ENCODE data around the gene FAF2. TPM values are rescaled to one million over a fixed set of nuclear protein-coding genes. Genes with fewer than 3 reads are reported as not detected.
A peak's percentile ranks its signal among the peaks of the same experiment; 100 is the strongest.

Gene FAF2
- total and polyA plus RNA-seq, 3 experiments from 2014 or later = 13.5 to 45.2 (median 45.1) TPM

DNA sequence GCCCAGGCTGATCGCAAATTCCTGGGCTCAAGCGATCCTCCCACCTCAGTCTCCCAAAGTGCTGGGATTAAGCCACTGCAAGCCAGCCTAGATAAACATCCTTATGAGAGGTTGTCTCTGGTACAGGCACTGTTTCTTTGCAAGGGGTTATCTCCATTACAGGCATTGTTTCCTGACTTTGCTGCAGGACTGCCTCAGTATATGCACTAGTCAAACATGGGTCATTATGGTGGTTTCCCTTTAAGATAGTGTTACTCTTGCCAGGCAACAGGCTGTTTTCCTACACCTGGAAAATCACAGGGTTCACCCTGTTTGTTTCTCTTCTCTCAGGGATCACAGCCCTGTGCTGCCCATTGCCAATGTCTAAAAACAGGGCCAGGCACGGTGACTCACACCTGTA lies 24.0 kb upstream of the FAF2 start:
- Histone ChIP-seq H3K9me3 (ENCODE audit: low read length) (no peaks in the 10 kb centered on the region), H3K4me1 (ENCODE audit: insufficient read depth, low read length) (no peaks in the 10 kb centered on the region), H3K36me3 (ENCODE audit: insufficient read depth, low read length) (no peaks in the 10 kb centered on the region), H3K4me3 (ENCODE audit: low read length) (no peak overlapping the region), H3K27me3 (ENCODE audit: insufficient read depth, low read length, poor library complexity, severe bottlenecking) (no peaks in the 10 kb centered on the region), H3K27ac (ENCODE audit: low read depth, low read length) (no peak overlapping the region)
- H3K4me3 Mint-ChIP-seq = no peak overlapping the region
- no peak overlapping the region for H3K27ac Mint-ChIP-seq
- H3K36me3 Mint-ChIP-seq = peaks cover 0 to 6% (median 0%) of the 10 kb centered on the region in 3 donors
- no peaks in the 10 kb centered on the region for H3K9me3 Mint-ChIP-seq
- ChIA-PET CTCF (interaction anchor here (1.2 kb wide), 1 partner anchor 23 kb away, joined by 3 read pairs; no protein-coding TSS in a partner anchor), POLR2A (no interaction called here)
- H3K4me1 Mint-ChIP-seq = no peaks in the 10 kb centered on the region
- no peak for DNase-seq
- peaks cover 4 to 8% of the 10 kb centered on the region in 2 donors for H3K27me3 Mint-ChIP-seq

DNA sequence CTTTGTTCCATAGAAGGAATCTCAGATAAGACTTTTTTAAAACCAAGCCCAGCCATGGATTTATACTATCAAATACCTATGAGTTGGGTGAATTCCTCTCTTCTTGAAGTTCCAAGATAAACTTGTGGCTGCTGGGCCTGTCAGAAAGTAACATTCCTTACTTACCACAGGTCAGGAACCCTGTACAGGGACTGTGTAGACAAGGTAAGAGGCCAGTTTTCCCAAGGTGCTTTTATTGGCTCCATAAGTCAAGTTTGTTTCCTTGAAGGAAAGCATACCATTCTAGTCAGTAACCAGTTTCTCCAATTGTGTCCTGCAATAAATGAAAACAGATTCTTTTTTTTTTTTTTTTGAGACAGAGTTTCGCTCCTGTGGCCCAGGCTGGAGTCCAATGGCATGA lies 23.0 kb upstream of the FAF2 start:
- Histone ChIP-seq H3K9me3 (ENCODE audit: low read length) (no peaks in the 10 kb centered on the region), H3K27me3 (ENCODE audit: insufficient read depth, low read length, poor library complexity, severe bottlenecking) (no peaks in the 10 kb centered on the region), H3K27ac (ENCODE audit: low read depth, low read length) (no peak overlapping the region), H3K4me3 (ENCODE audit: low read length) (no peak overlapping the region), H3K36me3 (ENCODE audit: insufficient read depth, low read length) (no peaks in the 10 kb centered on the region), H3K4me1 (ENCODE audit: insufficient read depth, low read length) (no peaks in the 10 kb centered on the region)
- no peak overlapping the region for H3K27ac Mint-ChIP-seq
- peaks cover 0 to 6% (median 0%) of the 10 kb centered on the region in 3 donors for H3K36me3 Mint-ChIP-seq
- peaks cover 0 to 3% (median under 1%) of the 10 kb centered on the region in 3 donors for H3K4me1 Mint-ChIP-seq
- H3K9me3 Mint-ChIP-seq = no peaks in the 10 kb centered on the region
- peaks cover 6 to 8% of the 10 kb centered on the region in 2 donors for H3K27me3 Mint-ChIP-seq
- DNase-seq = no peak
- POLR2A ChIA-PET = no interaction called here
- CTCF ChIA-PET = interaction anchor here (1.3 kb wide), 1 partner anchor 23 kb away, joined by 4 read pairs; the partner anchor contains the start of gene FAF2
- H3K4me3 Mint-ChIP-seq = no peak overlapping the region

DNA sequence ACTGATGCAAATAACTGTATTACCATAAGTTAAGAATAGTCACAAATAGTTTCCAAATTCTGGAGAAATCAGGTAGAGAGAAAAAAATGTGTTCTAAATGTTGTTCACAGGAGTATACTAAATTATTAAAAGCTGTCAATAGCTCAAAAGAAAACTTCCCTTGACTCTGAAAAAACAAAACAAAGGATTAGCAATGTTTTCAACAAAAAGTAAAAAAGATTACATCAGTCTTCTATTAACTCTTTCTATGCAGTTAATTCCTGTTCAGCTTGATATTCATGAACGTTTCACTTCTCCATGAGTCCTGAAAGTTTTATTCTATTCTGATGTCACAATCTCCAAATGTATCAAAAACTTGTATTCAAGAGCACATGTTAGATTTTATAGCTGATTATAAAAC lies 22.4 kb upstream of the FAF2 start:
- ChIA-PET CTCF (interaction anchor here (1.1 to 1.3 kb wide), 2 partner anchors 10 to 22 kb away, joined by 3 to 4 read pairs; partner anchors contain the start of gene FAF2), POLR2A (no interaction called here)
- no peak overlapping the region for H3K27ac ChIP-seq (ENCODE audit: low read depth, low read length)
- H3K4me1 Mint-ChIP-seq = peaks cover 0 to 9% (median 6%) of the 10 kb centered on the region in 3 donors
- no peak overlapping the region for H3K4me3 ChIP-seq (ENCODE audit: low read length)
- peaks cover 0 to 6% (median 0%) of the 10 kb centered on the region in 3 donors for H3K36me3 Mint-ChIP-seq
- DNase-seq = no peak
- no peaks in the 10 kb centered on the region for H3K36me3 ChIP-seq (ENCODE audit: insufficient read depth, low read length)
- no peaks in the 10 kb centered on the region for H3K4me1 ChIP-seq (ENCODE audit: insufficient read depth, low read length)
- no peaks in the 10 kb centered on the region for H3K27me3 ChIP-seq (ENCODE audit: insufficient read depth, low read length, poor library complexity, severe bottlenecking)
- peaks cover 6 to 8% of the 10 kb centered on the region in 2 donors for H3K27me3 Mint-ChIP-seq
- H3K4me3 Mint-ChIP-seq = peak overlapping the region in 1 of 7 donors; percentile 36
- no peak overlapping the region for H3K27ac Mint-ChIP-seq
- H3K9me3 Mint-ChIP-seq = no peaks in the 10 kb centered on the region
- H3K9me3 ChIP-seq (ENCODE audit: low read length) = no peaks in the 10 kb centered on the region

DNA sequence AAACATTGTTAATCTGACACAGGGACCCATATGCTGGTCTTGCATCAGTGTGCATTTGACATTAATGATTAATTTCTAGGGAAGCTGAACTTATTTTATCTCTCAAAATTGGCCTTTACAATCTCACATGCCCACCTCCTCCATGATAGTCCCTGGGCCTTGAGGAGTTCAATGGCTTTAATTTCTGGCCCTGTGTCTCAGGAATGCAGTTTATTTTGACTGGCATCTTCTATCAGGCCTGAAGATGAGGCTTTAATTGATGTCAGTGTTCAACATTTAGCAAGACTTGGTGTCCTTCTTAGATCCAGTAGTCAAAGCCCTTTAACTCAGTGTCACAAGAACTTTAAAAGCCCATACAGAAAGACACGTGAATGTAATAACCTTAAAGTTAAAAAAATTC lies 21.3 kb upstream of the FAF2 start:
- Mint-ChIP-seq H3K9me3 (no peaks in the 10 kb centered on the region), H3K27ac (no peak overlapping the region), H3K36me3 (peaks cover 0 to 6% (median 0%) of the 10 kb centered on the region in 3 donors), H3K27me3 (peaks cover 6 to 9% of the 10 kb centered on the region in 2 donors), H3K4me3 (no peak overlapping the region), H3K4me1 (peaks cover 0 to 9% (median 6%) of the 10 kb centered on the region in 3 donors)
- no peak overlapping the region for H3K4me3 ChIP-seq (ENCODE audit: low read length)
- H3K4me1 ChIP-seq (ENCODE audit: insufficient read depth, low read length) = no peaks in the 10 kb centered on the region
- no peak for DNase-seq
- POLR2A ChIA-PET = no interaction called here
- H3K9me3 ChIP-seq (ENCODE audit: low read length) = no peaks in the 10 kb centered on the region
- no peaks in the 10 kb centered on the region for H3K36me3 ChIP-seq (ENCODE audit: insufficient read depth, low read length)
- CTCF ChIA-PET = interaction anchor here (1.1 kb wide), 2 partner anchors 10 to 11 kb away, joined by 3 read pairs; no protein-coding TSS in a partner anchor
- no peaks in the 10 kb centered on the region for H3K27me3 ChIP-seq (ENCODE audit: insufficient read depth, low read length, poor library complexity, severe bottlenecking)
- no peak overlapping the region for H3K27ac ChIP-seq (ENCODE audit: low read depth, low read length)

DNA sequence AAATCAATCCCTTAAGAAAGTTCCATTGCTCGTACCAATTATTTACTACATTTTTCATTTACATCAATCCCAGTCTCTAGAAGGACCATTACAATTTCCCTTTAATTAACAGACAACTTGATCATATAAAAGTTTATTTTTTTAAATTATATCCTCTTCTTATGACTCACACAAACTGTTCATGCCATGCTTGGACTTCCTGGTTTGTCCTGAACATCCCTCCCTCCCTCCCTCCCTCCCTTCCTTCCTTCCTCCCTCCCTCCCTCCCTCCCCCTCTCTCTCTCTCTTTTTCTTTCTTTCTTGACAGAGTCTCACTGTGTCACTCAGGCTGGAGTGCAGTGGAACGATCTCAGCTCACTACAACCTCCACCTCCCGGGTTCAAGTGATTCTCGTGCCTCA lies 20.2 kb upstream of the FAF2 start:
- H3K27ac ChIP-seq (ENCODE audit: low read depth, low read length) = no peak overlapping the region
- H3K9me3 ChIP-seq (ENCODE audit: low read length) = no peaks in the 10 kb centered on the region
- H3K4me3 ChIP-seq (ENCODE audit: low read length) = no peak overlapping the region
- Mint-ChIP-seq H3K4me3 (no peak overlapping the region), H3K27ac (no peak overlapping the region), H3K27me3 (peaks cover 5 to 10% of the 10 kb centered on the region in 2 donors), H3K9me3 (no peaks in the 10 kb centered on the region), H3K36me3 (peaks cover 0 to 6% (median 0%) of the 10 kb centered on the region in 3 donors), H3K4me1 (peaks cover 0 to 9% (median 6%) of the 10 kb centered on the region in 3 donors)
- no peaks in the 10 kb centered on the region for H3K27me3 ChIP-seq (ENCODE audit: insufficient read depth, low read length, poor library complexity, severe bottlenecking)
- CTCF ChIA-PET = interaction anchor here (1.5 kb wide), 1 partner anchor 20 kb away, joined by 3 read pairs; no protein-coding TSS in a partner anchor
- H3K36me3 ChIP-seq (ENCODE audit: insufficient read depth, low read length) = no peaks in the 10 kb centered on the region
- no peak for DNase-seq
- POLR2A ChIA-PET = no interaction called here
- H3K4me1 ChIP-seq (ENCODE audit: insufficient read depth, low read length) = no peaks in the 10 kb centered on the region

DNA sequence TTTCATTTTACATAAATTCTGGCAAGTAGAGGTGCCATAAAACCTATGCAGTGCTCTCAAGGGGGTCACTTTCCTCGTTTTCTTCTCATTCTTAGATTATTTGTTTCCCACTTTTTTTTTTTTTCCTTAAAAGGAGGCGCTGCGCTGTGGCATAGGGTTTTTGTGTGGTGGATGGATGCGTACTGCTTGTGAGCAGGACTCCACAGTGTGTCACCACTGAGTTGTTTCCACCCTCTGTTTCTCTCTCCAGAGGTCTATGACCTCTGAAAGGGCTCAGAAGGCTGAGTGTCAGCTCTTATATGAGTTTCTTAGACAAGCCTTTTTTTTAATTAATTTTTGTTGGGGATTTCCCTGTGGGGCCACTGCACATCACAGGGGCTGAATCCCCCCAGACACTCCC lies 18.2 kb upstream of the FAF2 start:
- Histone ChIP-seq H3K4me3 (ENCODE audit: low read length) (no peak overlapping the region), H3K4me1 (ENCODE audit: insufficient read depth, low read length) (no peaks in the 10 kb centered on the region), H3K9me3 (ENCODE audit: low read length) (no peaks in the 10 kb centered on the region), H3K27me3 (ENCODE audit: insufficient read depth, low read length, poor library complexity, severe bottlenecking) (no peaks in the 10 kb centered on the region), H3K27ac (ENCODE audit: low read depth, low read length) (no peak overlapping the region), H3K36me3 (ENCODE audit: insufficient read depth, low read length) (no peaks in the 10 kb centered on the region)
- Mint-ChIP-seq H3K4me1 (peaks cover 0 to 9% (median 6%) of the 10 kb centered on the region in 3 donors), H3K27me3 (peaks cover 5 to 7% of the 10 kb centered on the region in 2 donors), H3K27ac (no peak overlapping the region), H3K36me3 (peaks cover 0 to 6% (median 0%) of the 10 kb centered on the region in 3 donors), H3K9me3 (no peaks in the 10 kb centered on the region), H3K4me3 (no peak overlapping the region)
- no peak for DNase-seq
- ChIA-PET CTCF (interaction anchor here (0.7 to 0.8 kb wide), 3 partner anchors 18 to 144 kb away, joined by 4 read pairs; partner anchors contain the start of gene FAF2), POLR2A (no interaction called here)

DNA sequence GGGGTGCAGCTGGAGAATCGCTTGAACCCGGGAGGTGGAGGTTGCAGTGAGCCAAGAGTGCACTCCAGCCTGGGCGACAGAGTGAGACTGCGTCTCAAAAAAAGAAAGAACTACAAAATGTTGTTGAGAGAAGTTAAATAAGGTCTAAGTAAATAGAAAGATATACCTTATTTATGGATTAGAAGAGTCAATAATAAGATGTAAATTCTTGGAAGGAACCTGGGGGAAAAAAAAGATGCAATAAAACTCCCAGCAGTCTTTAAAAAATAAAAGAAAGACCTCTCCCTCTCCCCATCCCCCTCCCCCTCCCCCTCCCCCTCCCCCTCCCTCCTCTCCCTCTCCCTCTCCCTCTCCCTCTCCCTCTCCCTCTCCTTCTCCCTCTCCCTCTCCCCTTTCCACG lies 15.5 kb upstream of the FAF2 start:
- H3K4me1 Mint-ChIP-seq = peaks cover 12 to 18% (median 13%) of the 10 kb centered on the region in 3 donors
- DNase-seq = no peak
- Histone ChIP-seq H3K4me1 (ENCODE audit: insufficient read depth, low read length) (peaks cover 8% of the 10 kb centered on the region), H3K27me3 (ENCODE audit: insufficient read depth, low read length, poor library complexity, severe bottlenecking) (no peaks in the 10 kb centered on the region), H3K36me3 (ENCODE audit: insufficient read depth, low read length) (no peaks in the 10 kb centered on the region), H3K27ac (ENCODE audit: low read depth, low read length) (no peak overlapping the region), H3K4me3 (ENCODE audit: low read length) (no peak overlapping the region), H3K9me3 (ENCODE audit: low read length) (no peaks in the 10 kb centered on the region)
- no peak overlapping the region for H3K27ac Mint-ChIP-seq
- no peaks in the 10 kb centered on the region for H3K36me3 Mint-ChIP-seq
- H3K27me3 Mint-ChIP-seq = peaks cover 5 to 6% of the 10 kb centered on the region in 2 donors
- CTCF ChIA-PET = interaction anchor here (1.7 to 1.9 kb wide), 3 partner anchors 15 to 111 kb away, joined by 4 to 7 read pairs (median 5); no protein-coding TSS in a partner anchor
- no peak overlapping the region for H3K4me3 Mint-ChIP-seq
- POLR2A ChIA-PET = no interaction called here
- no peaks in the 10 kb centered on the region for H3K9me3 Mint-ChIP-seq

DNA sequence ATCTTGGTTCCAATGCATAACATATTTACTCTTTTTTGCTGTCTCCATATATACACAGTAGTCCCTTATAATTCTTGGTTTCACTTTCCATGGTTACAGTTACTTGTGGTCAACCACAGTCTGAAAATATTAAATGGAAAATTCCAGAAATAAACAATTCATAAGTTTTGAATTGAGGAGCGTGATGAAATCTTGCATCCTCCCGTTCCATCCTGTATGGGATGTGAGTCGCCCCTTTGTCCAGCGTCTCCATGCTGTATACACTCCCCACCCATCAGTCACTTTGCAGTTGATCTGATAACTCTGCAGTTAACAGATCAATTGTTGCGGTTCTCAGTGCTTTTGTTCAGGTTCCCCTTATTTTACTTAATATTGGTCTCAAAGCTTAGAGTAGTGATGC lies 11.5 kb upstream of the FAF2 start:
- peak overlapping the region in 2 of 8 donors; percentile 1 to 6 for H3K27ac Mint-ChIP-seq
- ChIA-PET CTCF (no interaction called here), POLR2A (no interaction called here)
- H3K4me3 ChIP-seq (ENCODE audit: low read length) = no peak overlapping the region
- H3K27me3 Mint-ChIP-seq = peaks cover 6 to 13% of the 10 kb centered on the region in 2 donors
- H3K27ac ChIP-seq (ENCODE audit: low read depth, low read length) = no peak overlapping the region
- H3K4me1 ChIP-seq (ENCODE audit: insufficient read depth, low read length) = peaks cover 8% of the 10 kb centered on the region
- H3K4me3 Mint-ChIP-seq = peak overlapping the region; percentile 42 to 77 (median 66)
- no peaks in the 10 kb centered on the region for H3K36me3 ChIP-seq (ENCODE audit: insufficient read depth, low read length)
- DNase-seq = no peak
- no peaks in the 10 kb centered on the region for H3K9me3 ChIP-seq (ENCODE audit: low read length)
- no peaks in the 10 kb centered on the region for H3K36me3 Mint-ChIP-seq
- H3K9me3 Mint-ChIP-seq = no peaks in the 10 kb centered on the region
- no peaks in the 10 kb centered on the region for H3K27me3 ChIP-seq (ENCODE audit: insufficient read depth, low read length, poor library complexity, severe bottlenecking)
- H3K4me1 Mint-ChIP-seq = peaks cover 7 to 12% (median 9%) of the 10 kb centered on the region in 3 donors
